K562 (cell line): ENCODE results near the gene TYRO3.

Source experiments
- ARID4B ChIP-seq: sonication (generic); formaldehyde crosslinking; IDR thresholded peaks from 2 replicates; pipeline ENCODE4 v1.8.0; 2022; ENCODE audit warnings: mild to moderate bottlenecking, missing genetic modification reagents
- CBFA2T3 ChIP-seq: fragments of 450-650 bp; IDR thresholded peaks from 2 replicates; pipeline ENCODE4 v1.6.1; 2017
- CREB1 ChIP-seq, 2 experiments: sonication (generic) in 1 of 2; formaldehyde crosslinking in 1 of 2; IDR thresholded peaks; 2 replicates each; pipeline versions ENCODE4 v1.6.1 to v1.8.0; 2012 to 2022; ENCODE audit warnings: inconsistent platforms in 1 of 2, mild to moderate bottlenecking in 1 of 2, missing genetic modification reagents in 1 of 2, moderate library complexity in 1 of 2
- E2F6 ChIP-seq, 2 experiments: IDR thresholded peaks; 2 replicates each; pipeline ENCODE4 v1.6.1; 2011; ENCODE audit warnings: borderline replicate concordance in 1 of 2, control low read depth in 1 of 2, low read depth in 1 of 2, low read length in 1 of 2, mild to moderate bottlenecking in 1 of 2, mixed read lengths in 1 of 2, moderate library complexity in 1 of 2; ENCODE audit not compliant: insufficient read depth in 1 of 2, insufficient read length in 1 of 2, poor library complexity in 1 of 2, severe bottlenecking in 1 of 2; ENCODE audit errors: extremely low read depth in 1 of 2
- FOXM1 ChIP-seq, 2 experiments: fragments of 450-650 bp in 1 of 2; sonication (generic) in 1 of 2; formaldehyde crosslinking in 1 of 2; IDR thresholded peaks; 2 replicates each; pipeline versions ENCODE4 v1.6.1 to v1.9.0; 2017 to 2022; ENCODE audit warnings: low read depth in 2 of 2, mild to moderate bottlenecking in 2 of 2, missing genetic modification reagents in 1 of 2, moderate library complexity in 1 of 2
- KLF6 ChIP-seq: fragments of 250-450 bp; sonication (Bioruptor Pico); IDR thresholded peaks from 2 replicates; pipeline ENCODE4 v1.4.0; 2020; ENCODE audit warnings: mild to moderate bottlenecking, moderate library complexity, borderline replicate concordance
- MYC ChIP-seq, 2 experiments: fragments of 250-450 bp in 1 of 2; sonication (Bioruptor Pico) in 1 of 2; IDR thresholded peaks; 2 replicates each; pipeline versions ENCODE4 v1.5.1 to v1.6.1; 2012 to 2021; ENCODE audit warnings: low read depth in 2 of 2, borderline replicate concordance in 1 of 2, improper control_type of control experiment in 1 of 2, low read length in 1 of 2, mild to moderate bottlenecking in 1 of 2, moderate library complexity in 1 of 2
- NFXL1 ChIP-seq: fragments of 450-650 bp; formaldehyde crosslinking; IDR thresholded peaks from 2 replicates; pipeline ENCODE4 v1.4.0; 2021; ENCODE audit warnings: mild to moderate bottlenecking
- RBM39 ChIP-seq: fragments of 200-400 bp; formaldehyde crosslinking; optimal IDR thresholded peaks from 2 replicates; pipeline ENCODE3; 2018; ENCODE audit warnings: low read depth, low read length
- RNF219 ChIP-seq: fragments of 250-450 bp; sonication (Bioruptor Pico); IDR thresholded peaks from 2 replicates; pipeline ENCODE4 v1.5.0; 2022; ENCODE audit warnings: mild to moderate bottlenecking
- TBL1XR1 ChIP-seq, 2 experiments: IDR thresholded peaks; 2 replicates each; pipeline ENCODE4 v1.6.1; 2012; ENCODE audit warnings: improper control_type of control experiment in 2 of 2, low read length in 2 of 2, mild to moderate bottlenecking in 1 of 2
- ZBTB9 ChIP-seq: fragments of 450-650 bp; formaldehyde crosslinking; IDR thresholded peaks from 2 replicates; pipeline ENCODE4 v1.4.0; 2020; ENCODE audit warnings: mild to moderate bottlenecking, moderate library complexity
- TF ChIP-seq, protein P1 (sequence below), 3 experiments: IDR thresholded peaks in 2 of 3; conservative IDR thresholded peaks in 1 of 3; 2 replicates each; pipeline ENCODE4 v1.5.1; 2011 to 2012; ENCODE audit warnings: low read length in 3 of 3, mild to moderate bottlenecking in 3 of 3, control low read depth in 2 of 3, improper control_type of control experiment in 1 of 3, inconsistent platforms in 1 of 3, low read depth in 1 of 3, mixed read lengths in 1 of 3, moderate library complexity in 1 of 3; ENCODE audit not compliant: insufficient read depth in 2 of 3

GRCh38 chr15:41610048-41610447 is 51.0 kb downstream of the TYRO3 start:
- no peak for TF ChIP-seq MYC (IDR thresholded peaks at IDR 0.05; ENCODE audit: low read depth, low read length)
- no peak for TF ChIP-seq MYC (CRISPR knock-in tag; IDR thresholded peaks at IDR 0.05; ENCODE audit: borderline replicate concordance, low read depth)
- TF ChIP-seq, protein P1, sequence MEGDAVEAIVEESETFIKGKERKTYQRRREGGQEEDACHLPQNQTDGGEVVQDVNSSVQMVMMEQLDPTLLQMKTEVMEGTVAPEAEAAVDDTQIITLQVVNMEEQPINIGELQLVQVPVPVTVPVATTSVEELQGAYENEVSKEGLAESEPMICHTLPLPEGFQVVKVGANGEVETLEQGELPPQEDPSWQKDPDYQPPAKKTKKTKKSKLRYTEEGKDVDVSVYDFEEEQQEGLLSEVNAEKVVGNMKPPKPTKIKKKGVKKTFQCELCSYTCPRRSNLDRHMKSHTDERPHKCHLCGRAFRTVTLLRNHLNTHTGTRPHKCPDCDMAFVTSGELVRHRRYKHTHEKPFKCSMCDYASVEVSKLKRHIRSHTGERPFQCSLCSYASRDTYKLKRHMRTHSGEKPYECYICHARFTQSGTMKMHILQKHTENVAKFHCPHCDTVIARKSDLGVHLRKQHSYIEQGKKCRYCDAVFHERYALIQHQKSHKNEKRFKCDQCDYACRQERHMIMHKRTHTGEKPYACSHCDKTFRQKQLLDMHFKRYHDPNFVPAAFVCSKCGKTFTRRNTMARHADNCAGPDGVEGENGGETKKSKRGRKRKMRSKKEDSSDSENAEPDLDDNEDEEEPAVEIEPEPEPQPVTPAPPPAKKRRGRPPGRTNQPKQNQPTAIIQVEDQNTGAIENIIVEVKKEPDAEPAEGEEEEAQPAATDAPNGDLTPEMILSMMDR (IDR thresholded peaks at IDR 0.05 in 2 of 3, conservative IDR thresholded peaks at IDR 0.05 in 1 of 3; ENCODE audit: insufficient read depth in 2 of 3, low read depth in 1 of 3, low read length in 3 of 3): no peak
- no peak for TF ChIP-seq KLF6
- no peak for TF ChIP-seq ZBTB9 (CRISPR knock-in tag)
- TF ChIP-seq FOXM1 (IDR thresholded peaks at IDR 0.05; ENCODE audit: low read depth): no peak
- no peak for TF ChIP-seq FOXM1 (CRISPR knock-in tag; IDR thresholded peaks at IDR 0.05; ENCODE audit: low read depth)
- TF ChIP-seq RNF219: no peak
- no peak for TF ChIP-seq E2F6 (IDR thresholded peaks at IDR 0.05; ENCODE audit: borderline replicate concordance in 1 of 2, extremely low read depth in 1 of 2, insufficient read depth in 1 of 2, insufficient read length in 1 of 2, low read depth in 1 of 2, low read length in 1 of 2, poor library complexity in 1 of 2, severe bottlenecking in 1 of 2)
- no peak for TF ChIP-seq ARID4B (CRISPR knock-in tag)
- no peak for TF ChIP-seq CREB1 (IDR thresholded peaks at IDR 0.05)
- no peak for TF ChIP-seq CREB1 (CRISPR knock-in tag; IDR thresholded peaks at IDR 0.05)
- no peak for TF ChIP-seq RBM39
- TF ChIP-seq TBL1XR1 (IDR thresholded peaks at IDR 0.05; ENCODE audit: low read length in 2 of 2): no peak
- no peak for TF ChIP-seq NFXL1 (CRISPR knock-in tag)
- TF ChIP-seq CBFA2T3: no peak
